OCI-LY7 (cell line): ENCODE data around the gene NTM.

Source experiments
- EZH2phosphoT487 ChIP-seq: fragments of 200-600 bp; sonication (generic); IDR thresholded peaks from 2 replicates; pipeline ENCODE4 v1.6.1; 2018; ENCODE audit warnings: low read depth, borderline replicate concordance, mild to moderate bottlenecking, mixed run types, antibody characterized with exemption, low read length, moderate library complexity, mixed read lengths
- TF ChIP-seq, protein P1 (sequence below): fragments of 200-600 bp; sonication (generic); conservative IDR thresholded peaks from 2 replicates; pipeline ENCODE4 v1.5.1; 2014; ENCODE audit warnings: mild to moderate bottlenecking, antibody characterized with exemption, low read length, moderate library complexity, mixed read lengths

DNA sequence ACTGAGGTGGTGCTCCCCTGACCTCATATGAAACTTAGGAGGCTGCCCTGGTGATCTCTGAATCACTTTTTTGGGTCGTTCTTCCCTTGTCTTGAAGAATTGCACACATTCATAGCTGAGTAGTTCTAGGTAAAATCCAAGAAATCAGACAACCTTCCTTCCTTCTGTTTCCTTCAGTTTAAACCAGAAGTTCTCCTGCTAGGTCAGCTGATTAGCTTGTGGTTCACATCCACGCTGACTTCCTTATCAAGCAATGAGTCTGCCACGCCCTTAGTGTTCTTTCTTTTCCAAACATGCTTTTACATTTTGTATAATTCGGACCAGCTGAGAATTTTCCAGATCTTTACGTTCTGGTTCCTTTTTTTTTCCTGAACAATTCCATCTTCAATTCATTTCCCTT lies 892.8 kb downstream of the NTM start:
- TF ChIP-seq, protein P1, sequence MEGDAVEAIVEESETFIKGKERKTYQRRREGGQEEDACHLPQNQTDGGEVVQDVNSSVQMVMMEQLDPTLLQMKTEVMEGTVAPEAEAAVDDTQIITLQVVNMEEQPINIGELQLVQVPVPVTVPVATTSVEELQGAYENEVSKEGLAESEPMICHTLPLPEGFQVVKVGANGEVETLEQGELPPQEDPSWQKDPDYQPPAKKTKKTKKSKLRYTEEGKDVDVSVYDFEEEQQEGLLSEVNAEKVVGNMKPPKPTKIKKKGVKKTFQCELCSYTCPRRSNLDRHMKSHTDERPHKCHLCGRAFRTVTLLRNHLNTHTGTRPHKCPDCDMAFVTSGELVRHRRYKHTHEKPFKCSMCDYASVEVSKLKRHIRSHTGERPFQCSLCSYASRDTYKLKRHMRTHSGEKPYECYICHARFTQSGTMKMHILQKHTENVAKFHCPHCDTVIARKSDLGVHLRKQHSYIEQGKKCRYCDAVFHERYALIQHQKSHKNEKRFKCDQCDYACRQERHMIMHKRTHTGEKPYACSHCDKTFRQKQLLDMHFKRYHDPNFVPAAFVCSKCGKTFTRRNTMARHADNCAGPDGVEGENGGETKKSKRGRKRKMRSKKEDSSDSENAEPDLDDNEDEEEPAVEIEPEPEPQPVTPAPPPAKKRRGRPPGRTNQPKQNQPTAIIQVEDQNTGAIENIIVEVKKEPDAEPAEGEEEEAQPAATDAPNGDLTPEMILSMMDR, result no peak
- no peak for TF ChIP-seq EZH2phosphoT487
